Non-pigmented ciliary epithelial cell (primary cell): ENCODE measurements around the gene TNFRSF19.
A peak's percentile ranks its signal among the peaks of the same experiment; 100 is the strongest.

Source experiments
- DNase-seq: peaks from one replicate; pipeline ENCODE4 v3.0.0-alpha.2; 2010; ENCODE audit warnings: low read depth

TNFRSF19 gene

DNA sequence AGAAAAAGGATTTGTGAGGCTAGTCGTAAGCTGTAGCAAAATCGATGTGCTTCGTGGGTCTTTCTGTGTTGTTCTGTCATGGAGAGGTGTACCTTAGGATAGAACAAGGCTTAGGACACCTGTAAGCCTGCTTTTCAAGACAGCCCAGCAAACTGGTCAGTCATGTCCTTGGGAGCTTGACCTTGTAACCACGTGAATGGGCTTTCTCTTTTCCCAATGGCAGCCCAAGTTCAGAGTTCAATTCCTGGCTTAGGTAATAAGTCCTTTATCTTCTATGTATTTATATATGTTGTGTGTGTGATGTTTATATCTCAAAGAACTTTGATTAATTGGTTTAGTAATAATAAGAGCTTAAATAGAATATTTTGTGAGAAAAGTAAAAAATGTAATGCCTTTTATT is 112.9 kb downstream of the TNFRSF19 start:
- DNase-seq, result no peak

DNA sequence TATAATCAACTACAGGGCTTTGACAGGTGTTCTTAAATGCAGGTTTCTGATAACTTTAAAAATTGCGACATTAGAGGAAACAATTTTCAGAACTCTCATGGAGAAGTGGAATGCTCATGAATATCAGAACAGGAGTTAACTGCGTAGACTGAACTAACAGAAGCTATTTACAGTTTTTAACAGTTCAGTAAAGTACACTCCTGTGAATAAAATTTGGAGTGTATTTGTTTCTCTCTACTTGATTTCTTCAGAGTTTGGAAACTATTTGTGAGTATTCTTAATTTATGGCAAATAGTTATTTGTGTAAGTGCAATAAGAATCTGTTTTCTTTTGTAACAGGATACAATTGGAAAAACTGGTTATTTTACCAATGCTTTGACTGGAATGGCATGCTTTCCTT is 114.4 kb downstream of the TNFRSF19 start:
- no peak for DNase-seq

DNA sequence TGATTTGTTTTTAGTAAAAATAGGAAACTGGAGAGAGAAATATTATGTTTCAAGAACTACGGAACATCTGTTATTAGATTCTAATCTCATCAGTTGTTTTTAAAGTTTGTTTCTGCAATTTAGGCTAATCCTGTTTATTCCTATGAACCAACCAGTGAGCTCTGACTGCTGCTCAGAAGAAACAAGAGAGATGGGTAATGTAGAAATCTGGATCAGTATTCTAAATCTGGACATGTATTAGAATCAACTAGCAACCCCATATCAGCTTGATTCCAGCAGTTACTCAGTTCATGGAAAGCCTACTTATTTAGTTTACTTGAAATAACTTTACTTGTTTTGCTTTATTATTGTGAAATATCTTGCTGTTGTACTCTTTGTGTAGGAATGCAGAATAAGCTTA is 115.2 kb downstream of the TNFRSF19 start:
- DNase-seq, result no peak

- no peak for DNase-seq
Observed at GRCh38 chr13:23686948-23687347, 116.7 kb downstream of the TNFRSF19 start.

DNA sequence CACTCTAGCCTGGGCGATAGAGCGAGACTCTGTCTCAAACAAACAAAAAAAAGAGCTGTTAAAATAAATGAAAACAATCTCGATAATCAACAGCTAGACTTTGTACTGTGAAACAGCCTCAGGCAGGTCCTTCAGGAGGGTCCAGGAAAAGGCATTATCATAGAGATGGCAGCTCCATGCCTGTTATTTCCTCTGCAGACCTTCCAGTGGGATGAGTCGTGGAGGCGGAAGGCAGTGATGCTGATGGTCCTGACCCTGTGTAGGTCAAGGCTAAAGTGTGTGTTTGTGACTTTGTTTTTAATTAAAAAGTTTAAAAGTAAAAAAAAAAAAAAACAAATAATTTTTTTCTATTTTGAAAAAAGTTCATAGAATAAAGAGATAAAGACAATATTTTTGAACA is 117.4 kb downstream of the TNFRSF19 start:
- no peak for DNase-seq

DNA sequence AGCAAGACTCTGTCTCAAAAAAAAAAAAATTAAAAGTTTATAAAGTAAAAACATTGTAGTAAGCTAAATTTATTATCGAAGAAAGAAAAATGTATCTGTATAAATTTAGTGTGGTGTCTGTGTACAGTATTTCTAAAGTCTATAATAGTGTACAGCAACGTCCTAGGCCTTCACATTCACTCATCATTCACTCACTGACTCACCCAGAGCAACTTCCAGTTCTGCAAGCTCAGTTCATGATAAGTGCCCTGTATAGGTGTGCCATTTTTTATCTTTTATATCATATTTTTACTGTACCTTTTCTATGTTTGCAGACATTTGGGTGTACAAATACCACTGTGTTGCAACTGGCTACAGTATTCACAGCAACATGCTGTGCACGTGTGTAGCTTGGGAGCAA is 118.1 kb downstream of the TNFRSF19 start:
- no peak for DNase-seq

DNA sequence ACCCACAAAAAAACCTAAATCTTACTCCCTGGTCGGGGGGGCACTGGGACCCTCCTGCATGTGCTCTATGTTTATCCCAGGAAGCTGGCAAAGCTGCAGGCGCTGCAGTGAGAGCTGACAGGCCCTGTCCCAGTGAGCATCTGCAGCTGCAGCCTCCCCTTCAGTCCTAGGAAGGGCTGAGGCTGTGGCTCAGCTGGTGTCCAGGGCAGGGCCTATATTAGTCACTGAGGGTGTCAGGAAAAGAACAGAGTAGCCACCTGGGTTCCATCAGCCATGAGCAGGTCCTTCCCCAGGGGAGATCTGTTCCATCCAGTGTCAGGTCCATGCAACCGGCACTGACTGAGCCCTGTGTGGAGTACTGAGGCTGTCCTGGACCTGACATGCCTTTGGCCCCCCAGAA is 120.5 kb downstream of the TNFRSF19 start:
- DNase-seq, result no peak

DNA sequence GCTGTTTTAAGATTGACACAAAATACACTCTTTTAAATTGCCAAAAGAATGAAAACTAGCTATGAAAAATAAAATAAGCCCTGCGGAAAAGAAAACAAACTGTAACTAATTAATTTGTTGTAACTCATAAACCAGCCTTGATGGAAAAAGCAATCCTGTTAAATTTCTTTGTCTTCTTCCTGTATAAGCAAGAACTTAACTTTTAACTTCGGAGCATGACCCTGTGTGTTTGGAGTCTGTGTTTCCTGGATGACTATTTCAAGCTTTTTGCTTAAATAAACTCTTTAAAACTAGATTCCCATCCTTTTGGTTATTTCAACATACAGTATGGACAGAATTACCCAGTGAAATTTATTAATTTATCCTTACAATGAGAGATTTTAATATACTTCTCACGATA is 122.6 kb downstream of the TNFRSF19 start:
- no peak for DNase-seq

DNA sequence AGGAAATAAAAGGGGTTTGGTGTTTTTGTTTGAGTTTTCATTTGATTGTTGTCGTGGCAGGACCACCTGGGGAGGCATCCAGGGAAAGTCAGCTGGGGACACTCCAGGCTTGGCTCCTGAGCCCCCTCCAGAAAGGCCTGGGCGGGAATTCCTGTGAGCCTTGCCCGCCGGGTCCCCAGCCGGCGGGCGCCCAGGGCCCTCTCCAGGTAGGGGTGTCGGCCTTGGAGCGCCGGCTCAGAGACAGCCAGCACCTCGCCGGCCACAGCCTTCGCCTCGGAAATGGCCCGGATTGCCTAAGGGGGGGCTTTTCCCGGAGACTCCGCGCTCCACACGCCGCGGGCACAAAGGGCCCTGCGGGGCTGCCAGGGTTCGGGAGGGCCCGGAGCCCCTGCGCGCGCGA is 125.0 kb downstream of the TNFRSF19 start:
- DNase-seq, result no peak

GRCh38 chr13:23695711-23696464 is 125.7 kb downstream of the TNFRSF19 start:
- no peak for DNase-seq

DNA sequence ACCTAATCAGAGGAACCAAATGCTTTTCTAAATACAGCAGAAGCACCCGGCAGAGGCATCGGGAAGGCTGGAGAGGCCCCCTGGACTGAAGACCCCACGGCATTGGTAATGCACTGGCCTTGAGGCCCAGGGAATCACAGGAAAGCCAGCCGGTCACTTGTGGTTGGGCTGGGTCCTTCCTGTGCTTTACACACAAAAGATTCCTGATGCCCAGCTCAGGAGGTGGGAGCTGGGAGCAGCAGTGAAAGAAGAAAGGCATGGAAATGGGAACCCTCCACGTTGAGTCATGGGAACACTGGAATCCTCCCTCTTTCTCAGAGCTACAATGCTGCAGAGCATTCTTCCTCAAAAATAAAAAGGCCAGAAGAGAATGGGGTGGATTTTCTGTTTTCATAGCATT is 126.4 kb downstream of the TNFRSF19 start:
- DNase-seq, result no peak

GRCh38 chr13:23697772-23698313 is 127.6 kb downstream of the TNFRSF19 start:
- no peak for DNase-seq

GRCh38 chr13:23699271-23699670 is 129.1 kb downstream of the TNFRSF19 start:
- DNase-seq, result no peak

DNA sequence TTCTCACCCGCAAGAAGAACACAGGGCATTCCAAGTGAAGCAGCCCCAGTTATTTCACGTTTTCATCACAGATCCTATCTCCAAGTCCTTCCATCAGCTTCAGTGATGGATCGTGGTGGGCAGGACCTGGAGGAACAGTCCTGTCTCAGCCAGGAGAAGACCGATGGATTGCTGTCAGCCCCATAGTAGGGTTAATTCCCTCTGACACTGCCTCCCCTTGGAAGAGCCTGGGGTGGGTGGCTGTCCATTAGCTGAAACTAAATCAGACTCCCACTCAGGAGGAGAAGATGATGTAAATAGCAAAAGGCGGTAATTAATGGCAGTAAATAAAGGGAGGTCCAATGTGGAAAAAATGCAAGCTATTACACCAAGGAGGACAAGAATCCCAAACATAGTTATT is 131.0 kb downstream of the TNFRSF19 start:
- DNase-seq, result no peak

- peak; percentile 77 for DNase-seq
Observed at GRCh38 chr13:23701636-23702035, 131.4 kb downstream of the TNFRSF19 start.

DNA sequence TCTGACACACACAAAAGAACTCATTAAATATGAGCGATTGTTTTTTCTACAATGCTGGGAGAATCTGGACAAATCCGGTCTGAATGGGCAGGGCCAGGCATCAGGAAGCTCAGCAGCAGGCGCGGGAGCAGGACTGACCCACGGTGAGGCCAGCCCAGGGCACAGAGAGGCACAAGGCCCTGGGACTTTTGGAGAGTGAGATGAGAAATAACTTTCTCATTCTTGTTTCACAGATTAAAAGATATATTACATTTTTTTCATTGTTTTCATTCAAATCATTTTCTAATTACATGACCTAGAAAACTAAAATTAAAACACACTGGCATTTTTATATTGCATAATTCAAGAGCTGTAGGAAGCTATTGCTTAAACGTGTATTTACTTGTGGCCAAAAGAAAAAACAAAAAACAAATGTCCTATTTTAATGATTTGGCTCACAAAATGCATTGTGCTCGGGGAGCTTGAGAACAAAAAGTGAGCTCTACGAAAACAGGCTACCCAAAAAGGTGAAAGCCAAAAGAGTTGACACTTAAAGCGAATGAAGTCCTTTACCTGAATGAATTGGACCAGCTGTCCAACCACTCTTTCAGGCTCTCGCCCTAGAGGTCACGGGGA is 133.1 kb downstream of the TNFRSF19 start:
- no peak for DNase-seq

DNA sequence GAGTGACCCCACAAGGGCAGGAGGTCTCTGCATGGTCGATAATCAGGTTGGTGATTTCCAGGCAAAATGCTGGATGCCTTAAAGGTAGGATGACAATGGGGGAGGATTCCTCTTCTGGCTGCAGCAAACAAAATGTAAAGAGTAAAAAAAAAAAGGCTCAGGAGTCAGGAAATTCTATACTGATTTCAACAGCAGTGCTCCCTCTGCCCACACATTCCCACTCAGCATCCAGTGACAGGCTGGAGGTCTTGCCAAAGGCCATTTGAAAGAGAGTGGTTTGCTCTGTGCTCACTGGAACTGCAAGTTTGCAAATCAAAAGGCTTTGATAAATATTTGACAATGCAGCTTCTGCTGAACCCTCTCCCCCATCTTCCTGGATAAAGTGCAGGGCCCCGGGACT is 135.4 kb downstream of the TNFRSF19 start:
- DNase-seq, result no peak

- no peak for DNase-seq
Observed at GRCh38 chr13:23707674-23708073, 137.5 kb downstream of the TNFRSF19 start.

DNA sequence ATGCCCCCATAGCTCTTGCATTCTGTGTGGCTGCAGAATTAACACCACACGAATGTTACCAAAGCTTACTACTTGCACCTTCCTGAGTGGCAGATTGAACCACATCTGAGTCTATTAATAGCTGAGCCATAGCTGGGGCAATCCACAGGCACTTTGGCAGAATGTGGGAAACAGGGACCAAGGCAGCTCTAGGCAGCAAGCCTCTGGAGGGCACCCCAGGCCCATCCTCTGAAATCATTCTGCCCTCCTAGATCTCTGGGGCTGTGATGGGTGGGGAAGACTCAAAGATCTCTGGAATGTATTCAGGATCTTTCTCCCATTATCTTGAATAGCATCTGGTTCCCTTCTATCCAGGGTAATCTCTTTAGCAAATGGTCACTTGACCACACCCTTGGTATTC is 139.3 kb downstream of the TNFRSF19 start:
- DNase-seq, result no peak

- DNase-seq, result no peak
Observed at GRCh38 chr13:23710366-23710765, 140.2 kb downstream of the TNFRSF19 start.

DNA sequence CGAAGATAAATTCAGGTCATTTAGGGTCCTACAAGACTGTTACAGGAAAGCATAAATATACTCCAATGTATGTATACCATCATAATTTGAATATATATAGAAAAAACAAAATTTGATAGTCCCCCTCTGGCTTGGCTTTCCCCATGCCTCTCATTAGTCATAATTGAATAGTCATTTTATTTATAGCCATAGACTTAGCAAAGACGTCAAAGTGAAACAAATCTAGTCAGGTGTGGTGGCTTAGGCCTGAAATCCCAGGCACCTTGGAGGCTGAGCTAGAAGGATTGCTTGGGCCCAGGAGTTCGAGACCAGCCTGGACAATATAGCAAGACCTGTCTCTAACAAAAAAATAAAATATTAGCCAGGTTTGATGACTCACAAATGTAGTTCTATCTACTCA is 141.1 kb downstream of the TNFRSF19 start:
- no peak for DNase-seq

DNA sequence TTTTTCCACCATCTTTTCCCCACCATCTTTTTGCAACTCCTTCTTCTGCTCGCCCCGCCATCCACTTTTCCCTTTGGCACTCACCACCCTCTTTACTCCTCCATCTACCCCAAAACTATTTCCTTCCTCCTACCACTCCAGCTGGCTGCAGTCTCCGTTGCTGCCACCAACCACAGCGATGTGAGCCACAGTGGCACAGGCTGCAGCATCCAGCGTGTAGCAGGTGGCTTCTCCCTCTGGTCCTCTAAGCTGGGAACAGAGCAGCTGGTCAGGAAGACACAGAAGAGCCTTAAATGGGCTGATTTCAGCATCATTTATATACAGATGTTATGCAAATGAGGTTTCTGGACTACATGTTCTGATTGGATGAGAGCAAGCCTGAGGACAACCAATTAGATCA is 144.5 kb downstream of the TNFRSF19 start:
- DNase-seq, result no peak

- no peak for DNase-seq
Observed at GRCh38 chr13:23715092-23715761, 145.0 kb downstream of the TNFRSF19 start.
